C4-2B (cell line): ENCODE measurements around the gene EPHA2.

Experiments
- ZFX ChIP-seq: fragments of 450-650 bp; IDR thresholded peaks from 2 replicates; pipeline ENCODE4 v1.6.1; 2017
- TF ChIP-seq, protein P1 (sequence below): fragments of 450-650 bp; conservative IDR thresholded peaks from 2 replicates; pipeline ENCODE4 v1.5.1; 2017; ENCODE audit warnings: mild to moderate bottlenecking

DNA sequence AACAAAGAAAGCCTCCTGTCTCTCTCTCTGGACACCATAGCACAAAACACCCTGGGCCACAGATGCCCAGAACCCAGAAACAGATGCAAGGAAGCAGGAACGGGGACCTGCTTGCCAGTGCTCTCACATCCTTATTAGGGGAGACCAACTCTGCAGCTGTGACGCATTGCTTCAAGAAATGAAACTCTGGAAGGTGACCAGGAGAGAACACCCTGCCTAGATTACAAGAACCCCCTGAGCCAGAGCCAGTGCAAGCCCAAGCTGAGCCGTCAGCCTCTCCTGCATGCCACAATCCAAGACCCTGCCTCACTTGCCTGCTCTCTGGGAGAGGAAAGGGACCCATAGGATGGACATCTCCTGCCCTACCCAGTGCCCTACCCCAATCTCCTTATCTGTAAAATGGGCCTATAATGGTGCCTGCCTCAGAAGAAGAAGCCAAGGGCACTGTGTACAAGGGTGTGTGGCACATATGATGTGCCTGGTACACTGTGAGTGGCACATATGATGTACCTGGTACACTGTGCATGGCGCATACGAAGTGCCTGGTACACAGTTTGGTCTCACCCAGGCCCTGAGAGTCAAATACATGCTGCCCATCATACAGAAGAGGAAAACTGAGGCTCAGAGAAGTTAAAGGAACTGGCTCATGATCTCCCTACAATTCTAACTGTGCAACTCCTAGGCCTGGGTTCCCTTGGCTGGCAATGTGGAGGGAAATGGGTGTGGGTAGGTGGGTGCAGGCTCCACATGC is 65.6 kb downstream of the EPHA2 start:
- TF ChIP-seq, protein P1, sequence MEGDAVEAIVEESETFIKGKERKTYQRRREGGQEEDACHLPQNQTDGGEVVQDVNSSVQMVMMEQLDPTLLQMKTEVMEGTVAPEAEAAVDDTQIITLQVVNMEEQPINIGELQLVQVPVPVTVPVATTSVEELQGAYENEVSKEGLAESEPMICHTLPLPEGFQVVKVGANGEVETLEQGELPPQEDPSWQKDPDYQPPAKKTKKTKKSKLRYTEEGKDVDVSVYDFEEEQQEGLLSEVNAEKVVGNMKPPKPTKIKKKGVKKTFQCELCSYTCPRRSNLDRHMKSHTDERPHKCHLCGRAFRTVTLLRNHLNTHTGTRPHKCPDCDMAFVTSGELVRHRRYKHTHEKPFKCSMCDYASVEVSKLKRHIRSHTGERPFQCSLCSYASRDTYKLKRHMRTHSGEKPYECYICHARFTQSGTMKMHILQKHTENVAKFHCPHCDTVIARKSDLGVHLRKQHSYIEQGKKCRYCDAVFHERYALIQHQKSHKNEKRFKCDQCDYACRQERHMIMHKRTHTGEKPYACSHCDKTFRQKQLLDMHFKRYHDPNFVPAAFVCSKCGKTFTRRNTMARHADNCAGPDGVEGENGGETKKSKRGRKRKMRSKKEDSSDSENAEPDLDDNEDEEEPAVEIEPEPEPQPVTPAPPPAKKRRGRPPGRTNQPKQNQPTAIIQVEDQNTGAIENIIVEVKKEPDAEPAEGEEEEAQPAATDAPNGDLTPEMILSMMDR: no peak
- no peak for TF ChIP-seq ZFX
